Mucosa of stomach (tissue), 1 donor: ENCODE data around the gene FCRLB.
A peak's percentile ranks its signal among the peaks of the same experiment; 100 is the strongest.

Experiments used
- H3K27me3 ChIP-seq: one replicate; pipeline ENCODE4 v1.7.0; 2013; ENCODE audit warnings: mild to moderate bottlenecking, low read length; ENCODE audit not compliant: control insufficient read depth, insufficient read depth
- H3K36me3 ChIP-seq: one replicate; pipeline ENCODE4 v1.7.0; 2013; ENCODE audit warnings: low read length; ENCODE audit not compliant: control insufficient read depth, insufficient read depth
- H3K4me1 ChIP-seq: one replicate; pipeline ENCODE4 v1.7.0; 2013; ENCODE audit warnings: mild to moderate bottlenecking, low read length; ENCODE audit not compliant: control insufficient read depth, insufficient read depth
- H3K4me3 ChIP-seq: one replicate; pipeline ENCODE4 v1.7.0; 2013; ENCODE audit warnings: low read length
- H3K9ac ChIP-seq: one replicate; pipeline ENCODE4 v1.7.0; 2013; ENCODE audit warnings: mild to moderate bottlenecking, low read length, moderate library complexity
- H3K9me3 ChIP-seq: one replicate; pipeline ENCODE4 v1.7.0; 2013; ENCODE audit warnings: mild to moderate bottlenecking, low read length, moderate library complexity; ENCODE audit not compliant: control insufficient read depth
- donor health status: Pancreatic carcinoma.

Gene FCRLB

GRCh38 chr1:161733526-161733925, 12.2 kb downstream of the FCRLB start:
- peaks cover 7% of the 10 kb centered on the region for H3K4me1 ChIP-seq
- no peaks in the 10 kb centered on the region for H3K36me3 ChIP-seq
- no peak overlapping the region for H3K9ac ChIP-seq
- H3K9me3 ChIP-seq, result no peaks in the 10 kb centered on the region
- H3K4me3 ChIP-seq, result no peak overlapping the region
- no peaks in the 10 kb centered on the region for H3K27me3 ChIP-seq

- Histone ChIP-seq H3K36me3 (no peaks in the 10 kb centered on the region), H3K4me3 (no peak overlapping the region), H3K4me1 (peaks cover 7% of the 10 kb centered on the region), H3K27me3 (no peaks in the 10 kb centered on the region), H3K9me3 (no peaks in the 10 kb centered on the region), H3K9ac (no peak overlapping the region)
Measured at GRCh38 chr1:161735837-161736236, 14.5 kb downstream of the FCRLB start.

DNA sequence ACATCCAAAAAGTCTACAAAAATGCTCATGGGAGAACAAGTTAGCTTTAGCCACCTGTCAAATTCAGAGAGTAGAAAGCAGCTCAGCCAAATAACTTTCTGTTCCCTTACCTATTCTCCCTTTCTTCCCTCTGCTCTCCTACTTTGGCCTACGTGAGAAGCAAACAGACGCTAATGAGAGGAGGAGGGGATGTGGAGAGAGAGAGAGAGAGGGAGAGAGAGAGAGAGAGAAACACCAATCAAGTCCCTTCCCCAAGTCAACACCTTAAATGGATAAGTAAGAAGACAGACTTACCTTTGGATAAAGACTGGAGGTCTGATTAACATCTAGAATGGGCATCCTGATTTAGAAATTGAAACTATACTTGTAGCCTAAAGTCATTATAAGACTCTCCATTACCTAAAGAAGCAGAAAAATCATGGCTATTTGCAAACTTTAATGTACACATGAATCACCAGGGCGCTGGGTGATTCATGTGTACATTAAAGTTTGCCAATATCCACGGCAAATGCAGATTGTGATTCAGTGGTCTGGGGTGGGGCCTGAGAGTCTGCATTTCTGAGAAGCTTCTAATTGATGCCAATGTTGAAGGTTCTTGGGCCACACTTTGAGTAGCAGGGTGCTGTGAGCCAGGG, 15.1 kb downstream of the FCRLB start:
- Histone ChIP-seq H3K4me3 (no peak overlapping the region), H3K4me1 (peaks cover 7% of the 10 kb centered on the region), H3K27me3 (no peaks in the 10 kb centered on the region), H3K9ac (no peak overlapping the region), H3K9me3 (no peaks in the 10 kb centered on the region), H3K36me3 (no peaks in the 10 kb centered on the region)

- no peak overlapping the region for H3K4me3 ChIP-seq
- peaks cover 7% of the 10 kb centered on the region for H3K4me1 ChIP-seq
- no peaks in the 10 kb centered on the region for H3K27me3 ChIP-seq
- H3K9me3 ChIP-seq, result no peaks in the 10 kb centered on the region
- H3K9ac ChIP-seq, result no peak overlapping the region
- H3K36me3 ChIP-seq, result no peaks in the 10 kb centered on the region
Measured at GRCh38 chr1:161737625-161738024, 16.3 kb downstream of the FCRLB start.

DNA sequence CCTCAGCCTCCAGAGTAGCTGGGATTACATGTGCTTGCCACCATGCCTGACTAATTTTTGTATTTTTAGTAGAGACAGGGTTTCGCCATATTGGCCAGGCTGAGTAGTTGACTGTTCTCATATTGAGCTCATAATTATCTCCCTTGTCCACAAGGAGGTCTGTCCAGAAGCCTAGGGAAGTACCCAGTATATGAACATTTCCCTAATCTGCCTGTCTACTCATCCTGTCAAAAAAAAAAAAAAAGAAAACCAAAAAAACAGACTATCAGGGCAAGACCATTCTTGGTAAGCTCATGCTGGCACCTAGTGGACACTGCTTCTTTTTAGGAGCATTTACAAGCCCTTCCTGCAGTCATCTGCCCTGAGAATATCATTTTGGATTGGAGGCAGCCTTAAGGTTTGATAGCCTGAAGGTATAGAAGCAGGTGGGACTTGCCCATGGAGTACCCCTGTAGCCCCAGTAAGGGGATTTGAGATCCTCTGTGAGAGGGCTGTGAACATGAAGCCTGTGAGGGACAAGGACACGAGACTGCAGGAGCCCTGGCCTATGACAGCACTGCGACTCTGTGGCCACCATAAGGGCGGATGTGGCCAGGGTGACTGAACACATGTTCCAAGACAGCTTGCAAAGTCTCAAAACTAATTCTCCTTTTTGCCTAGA, 17.4 kb downstream of the FCRLB start:
- Histone ChIP-seq H3K27me3 (no peaks in the 10 kb centered on the region), H3K36me3 (no peaks in the 10 kb centered on the region), H3K9me3 (no peaks in the 10 kb centered on the region), H3K4me3 (no peak overlapping the region), H3K4me1 (peaks cover 7% of the 10 kb centered on the region), H3K9ac (no peak overlapping the region)

GRCh38 chr1:161739865-161740566, 18.7 kb downstream of the FCRLB start:
- Histone ChIP-seq H3K27me3 (no peaks in the 10 kb centered on the region), H3K9me3 (no peaks in the 10 kb centered on the region)

GRCh38 chr1:161740921-161741320, 19.6 kb downstream of the FCRLB start:
- H3K9me3 ChIP-seq, result no peaks in the 10 kb centered on the region
- no peak overlapping the region for H3K4me3 ChIP-seq
- no peaks in the 10 kb centered on the region for H3K36me3 ChIP-seq
- H3K27me3 ChIP-seq, result no peaks in the 10 kb centered on the region
- no peak overlapping the region for H3K9ac ChIP-seq
- H3K4me1 ChIP-seq, result peaks cover 4% of the 10 kb centered on the region

More at GRCh38 chr1:161739865-161740566, 18.7 kb downstream of the FCRLB start:
- Histone ChIP-seq H3K4me1 (peaks cover 7% of the 10 kb centered on the region), H3K4me3 (no peak overlapping the region), H3K36me3 (no peaks in the 10 kb centered on the region), H3K9ac (no peak overlapping the region)

GRCh38 chr1:161743231-161743630, 21.9 kb downstream of the FCRLB start:
- no peaks in the 10 kb centered on the region for H3K36me3 ChIP-seq
- no peaks in the 10 kb centered on the region for H3K9me3 ChIP-seq
- no peaks in the 10 kb centered on the region for H3K4me1 ChIP-seq
- no peak overlapping the region for H3K4me3 ChIP-seq
- no peaks in the 10 kb centered on the region for H3K27me3 ChIP-seq
- no peak overlapping the region for H3K9ac ChIP-seq

GRCh38 chr1:161747801-161748200, 26.5 kb downstream of the FCRLB start:
- H3K4me3 ChIP-seq, result no peak overlapping the region
- H3K9ac ChIP-seq, result no peak overlapping the region

GRCh38 chr1:161749509-161750407, 28.4 kb downstream of the FCRLB start, which contains the start of gene DUSP12:
Gene DUSP12, plus strand, starts transcription at chr1:161749786. Its CDS starts 16 bp downstream, at chr1:161749802.
- Histone ChIP-seq H3K9me3 (no peaks in the 10 kb centered on the region), H3K4me1 (peaks cover 8% of the 10 kb centered on the region), H3K4me3 (peak within 1 kb of the TSS; percentile 93), H3K9ac (peak within 1 kb of the TSS; percentile 76), H3K36me3 (no peaks in the 10 kb centered on the region), H3K27me3 (no peaks in the 10 kb centered on the region)

More at GRCh38 chr1:161747801-161748200, 26.5 kb downstream of the FCRLB start:
- H3K4me1 ChIP-seq, result peaks cover 8% of the 10 kb centered on the region
- no peaks in the 10 kb centered on the region for H3K9me3 ChIP-seq
- H3K36me3 ChIP-seq, result no peaks in the 10 kb centered on the region
- H3K27me3 ChIP-seq, result no peaks in the 10 kb centered on the region

- H3K4me1 ChIP-seq, result peaks cover 7% of the 10 kb centered on the region
- H3K4me3 ChIP-seq, result no peak overlapping the region
- no peaks in the 10 kb centered on the region for H3K27me3 ChIP-seq
- no peak overlapping the region for H3K9ac ChIP-seq
- no peaks in the 10 kb centered on the region for H3K9me3 ChIP-seq
- H3K36me3 ChIP-seq, result no peaks in the 10 kb centered on the region
Measured at GRCh38 chr1:161763522-161764098, 42.3 kb downstream of the FCRLB start.
